GM18505 (cell line): ENCODE measurements around the gene DENND6B.

Experiments used
- ATAC-seq: cut with Tn5 transposase; IDR thresholded peaks from one replicate; pipeline ENCODE4 v1.9.1; 2021; ENCODE audit not compliant: unreplicated experiment
- POLR2A ChIP-seq: IDR thresholded peaks from 4 replicates; pipeline ENCODE4 v1.6.1; 2011; ENCODE audit warnings: borderline replicate concordance; ENCODE audit not compliant: insufficient read depth, insufficient read length; ENCODE audit errors: extremely low read depth

The DENND6B gene

GRCh38 chr22:50264946-50265669, 61.7 kb downstream of the DENND6B start:
- no peak for TF ChIP-seq POLR2A
- ATAC-seq, result no peak

GRCh38 chr22:50264104-50264745, 62.6 kb downstream of the DENND6B start:
- no peak for ATAC-seq
- no peak for TF ChIP-seq POLR2A

- no peak for ATAC-seq
- no peak for TF ChIP-seq POLR2A
These were observed 63.7 kb downstream of the DENND6B start for GRCh38 chr22:50262973-50263617.

- ATAC-seq, result no peak
- TF ChIP-seq POLR2A, result no peak
These were observed 64.3 kb downstream of the DENND6B start for GRCh38 chr22:50262460-50262911.

- no peak for TF ChIP-seq POLR2A
- ATAC-seq, result no peak
These were observed 65.0 kb downstream of the DENND6B start, which contains the start of gene MAPK12 for GRCh38 chr22:50261615-50262459. Gene MAPK12 (minus strand): TSS chr22:50261683. CDS start chr22:50261509, 174 bp downstream.

- TF ChIP-seq POLR2A, result no peak
- no peak for ATAC-seq
These were observed 65.8 kb downstream of the DENND6B start for GRCh38 chr22:50260801-50261614.

GRCh38 chr22:50260434-50260800, 66.4 kb downstream of the DENND6B start:
- no peak for TF ChIP-seq POLR2A

GRCh38 chr22:50259302-50259701, 67.5 kb downstream of the DENND6B start:
- no peak for TF ChIP-seq POLR2A
- ATAC-seq, result no peak

More at GRCh38 chr22:50260434-50260800, 66.4 kb downstream of the DENND6B start:
- no peak for ATAC-seq
